IMR-90 (cell line): ENCODE results near the gene ACSS3.

Experiments
- BHLHE40 ChIP-seq: fragments of 150-350 bp; IDR thresholded peaks from 2 replicates; pipeline ENCODE4 v1.6.1; 2016; ENCODE audit warnings: mild to moderate bottlenecking, low read depth, low read length
- CEBPB ChIP-seq: IDR thresholded peaks from 2 replicates; pipeline ENCODE4 v1.6.1; 2012; ENCODE audit warnings: low read depth, low read length, improper control_type of control experiment
- CHD1 ChIP-seq: IDR thresholded peaks from 2 replicates; pipeline ENCODE4 v1.6.1; 2012; ENCODE audit warnings: low read depth, low read length, improper control_type of control experiment
- FOS ChIP-seq: fragments of 150-350 bp; IDR thresholded peaks from 2 replicates; pipeline ENCODE4 v1.6.1; 2016; ENCODE audit warnings: low read depth, low read length
- MAFK ChIP-seq: IDR thresholded peaks from 2 replicates; pipeline ENCODE4 v1.6.1; 2012; ENCODE audit warnings: low read depth, low read length, improper control_type of control experiment
- MXI1 ChIP-seq: IDR thresholded peaks from 2 replicates; pipeline ENCODE4 v1.6.1; 2012; ENCODE audit warnings: low read depth, mild to moderate bottlenecking, low read length, moderate library complexity, borderline replicate concordance
- NFE2L2 ChIP-seq: fragments of 150-350 bp; IDR thresholded peaks from 2 replicates; pipeline ENCODE4 v1.6.1; 2016; ENCODE audit warnings: low read depth, mild to moderate bottlenecking, low read length
- POLR2A ChIP-seq: IDR thresholded peaks from 2 replicates; pipeline ENCODE4 v1.6.1; 2012; ENCODE audit warnings: mild to moderate bottlenecking, low read depth, low read length
- RAD21 ChIP-seq: IDR thresholded peaks from 2 replicates; pipeline ENCODE4 v1.6.1; 2012; ENCODE audit warnings: low read length, improper control_type of control experiment
- RFX5 ChIP-seq: IDR thresholded peaks from 2 replicates; pipeline ENCODE4 v1.8.0; 2012; ENCODE audit warnings: low read depth, mild to moderate bottlenecking, low read length, moderate library complexity
- TF ChIP-seq, protein P1 (sequence below): conservative IDR thresholded peaks from 2 replicates; pipeline ENCODE4 v1.5.1; 2012; ENCODE audit warnings: mild to moderate bottlenecking, low read depth, low read length, improper control_type of control experiment
- TF ChIP-seq, protein P2 (sequence below): fragments of 150-350 bp; IDR thresholded peaks from 2 replicates; pipeline ENCODE4 v1.6.1; 2017; ENCODE audit warnings: mild to moderate bottlenecking, antibody characterized with exemption, low read length, low read depth

DNA sequence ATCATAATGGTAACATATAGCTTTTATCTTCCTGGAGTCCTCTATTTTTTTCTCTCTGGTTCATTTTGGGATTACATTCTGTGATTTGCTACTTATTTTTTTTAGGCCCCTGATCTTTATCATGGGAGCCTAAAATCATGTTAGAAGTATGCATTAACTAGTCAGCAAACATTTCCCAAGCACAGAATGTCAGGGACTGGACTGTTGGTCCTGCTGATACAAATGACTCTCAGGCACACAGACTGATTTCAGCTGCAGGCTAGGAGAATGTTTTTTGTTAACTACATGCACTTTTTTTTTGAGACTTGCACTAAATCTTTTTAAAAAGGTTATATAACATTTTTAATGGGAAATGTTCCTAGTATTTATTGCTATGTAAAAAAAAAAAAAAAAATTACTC, 131.1 kb downstream of the ACSS3 start:
- TF ChIP-seq, protein P1, sequence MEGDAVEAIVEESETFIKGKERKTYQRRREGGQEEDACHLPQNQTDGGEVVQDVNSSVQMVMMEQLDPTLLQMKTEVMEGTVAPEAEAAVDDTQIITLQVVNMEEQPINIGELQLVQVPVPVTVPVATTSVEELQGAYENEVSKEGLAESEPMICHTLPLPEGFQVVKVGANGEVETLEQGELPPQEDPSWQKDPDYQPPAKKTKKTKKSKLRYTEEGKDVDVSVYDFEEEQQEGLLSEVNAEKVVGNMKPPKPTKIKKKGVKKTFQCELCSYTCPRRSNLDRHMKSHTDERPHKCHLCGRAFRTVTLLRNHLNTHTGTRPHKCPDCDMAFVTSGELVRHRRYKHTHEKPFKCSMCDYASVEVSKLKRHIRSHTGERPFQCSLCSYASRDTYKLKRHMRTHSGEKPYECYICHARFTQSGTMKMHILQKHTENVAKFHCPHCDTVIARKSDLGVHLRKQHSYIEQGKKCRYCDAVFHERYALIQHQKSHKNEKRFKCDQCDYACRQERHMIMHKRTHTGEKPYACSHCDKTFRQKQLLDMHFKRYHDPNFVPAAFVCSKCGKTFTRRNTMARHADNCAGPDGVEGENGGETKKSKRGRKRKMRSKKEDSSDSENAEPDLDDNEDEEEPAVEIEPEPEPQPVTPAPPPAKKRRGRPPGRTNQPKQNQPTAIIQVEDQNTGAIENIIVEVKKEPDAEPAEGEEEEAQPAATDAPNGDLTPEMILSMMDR, result no peak
- TF ChIP-seq CEBPB, result no peak
- TF ChIP-seq FOS, result no peak
- TF ChIP-seq RFX5, result no peak
- TF ChIP-seq NFE2L2, result no peak
- no peak for TF ChIP-seq MXI1
- TF ChIP-seq CHD1, result no peak
- TF ChIP-seq POLR2A, result no peak
- no peak for TF ChIP-seq BHLHE40
- TF ChIP-seq RAD21, result no peak
- TF ChIP-seq, protein P2, sequence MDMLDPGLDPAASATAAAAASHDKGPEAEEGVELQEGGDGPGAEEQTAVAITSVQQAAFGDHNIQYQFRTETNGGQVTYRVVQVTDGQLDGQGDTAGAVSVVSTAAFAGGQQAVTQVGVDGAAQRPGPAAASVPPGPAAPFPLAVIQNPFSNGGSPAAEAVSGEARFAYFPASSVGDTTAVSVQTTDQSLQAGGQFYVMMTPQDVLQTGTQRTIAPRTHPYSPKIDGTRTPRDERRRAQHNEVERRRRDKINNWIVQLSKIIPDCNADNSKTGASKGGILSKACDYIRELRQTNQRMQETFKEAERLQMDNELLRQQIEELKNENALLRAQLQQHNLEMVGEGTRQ, result no peak
- TF ChIP-seq MAFK, result no peak
